ENCODE measurements around the gene KIF25.

GRCh38 chr6:167974640-167975344 lies 22.7 kb upstream of the KIF25 start:
- TF ChIP-seq CTCF (IDR thresholded peaks at IDR 0.05 in 4 of 5, conservative IDR thresholded peaks at IDR 0.05 in 1 of 5) (no peak), POLR2A (IDR thresholded peaks at IDR 0.05) (no peak)

Data from gastrocnemius medialis (tissue), 4 donors.